H9 (cell line): Measurements from ENCODE around the gene PAX3. TPM values are rescaled to one million over a fixed set of nuclear protein-coding genes. Genes with fewer than 3 reads are reported as not detected.

Source experiments
- DNase-seq: peaks from one replicate; pipeline ENCODE4 v3.0.0-alpha.2; 2017
- H2AFZ ChIP-seq: one replicate; pipeline ENCODE4 v1.6.1; 2013; ENCODE audit warnings: mild to moderate bottlenecking, low read length, control low read depth, moderate library complexity
- H2AK5ac ChIP-seq: 2 replicates; pipeline ENCODE4 v1.6.1; 2013; ENCODE audit warnings: low read length, control low read depth, mixed read lengths; ENCODE audit not compliant: insufficient read length
- H2BK120ac ChIP-seq: one replicate; pipeline ENCODE4 v1.6.1; 2013; ENCODE audit warnings: low read depth, mild to moderate bottlenecking, low read length, control low read depth, inconsistent platforms; ENCODE audit not compliant: poor library complexity, severe bottlenecking
- H2BK12ac ChIP-seq: 2 replicates; pipeline ENCODE4 v1.6.1; 2013; ENCODE audit warnings: low read length, control low read depth, mixed read lengths, low read depth; ENCODE audit not compliant: insufficient read length
- H2BK15ac ChIP-seq: 2 replicates; pipeline ENCODE4 v1.6.1; 2013; ENCODE audit warnings: low read depth, low read length, control low read depth
- H2BK20ac ChIP-seq: one replicate; pipeline ENCODE4 v1.6.1; 2013; ENCODE audit warnings: low read depth, mild to moderate bottlenecking, low read length, control low read depth, inconsistent platforms; ENCODE audit not compliant: poor library complexity, severe bottlenecking
- H2BK5ac ChIP-seq: 2 replicates; pipeline ENCODE4 v1.6.1; 2013; ENCODE audit warnings: low read length, control low read depth, mixed read lengths; ENCODE audit not compliant: insufficient read length
- H3K14ac ChIP-seq: 2 replicates; pipeline ENCODE4 v1.6.1; 2013; ENCODE audit warnings: low read length, control low read depth; ENCODE audit not compliant: insufficient read depth
- H3K18ac ChIP-seq: 2 replicates; pipeline ENCODE4 v1.6.1; 2013; ENCODE audit warnings: low read depth, mild to moderate bottlenecking, mixed read lengths, low read length, control low read depth; ENCODE audit not compliant: insufficient read length
- H3K23ac ChIP-seq: 2 replicates; pipeline ENCODE4 v1.6.1; 2013; ENCODE audit warnings: low read length, control low read depth, mixed read lengths, low read depth; ENCODE audit not compliant: insufficient read length
- H3K23me2 ChIP-seq: 2 replicates; pipeline ENCODE4 v1.6.1; 2013; ENCODE audit warnings: low read depth, mild to moderate bottlenecking, mixed read lengths, low read length, control low read depth; ENCODE audit not compliant: insufficient read length, poor library complexity, severe bottlenecking
- H3K27ac ChIP-seq: 2 replicates; pipeline ENCODE4 v1.5.1; 2013; ENCODE audit warnings: low read length, control low read depth, mixed read lengths, low read depth; ENCODE audit not compliant: insufficient read length
- H3K27me3 ChIP-seq: 2 replicates; pipeline ENCODE4 v1.6.1; 2013; ENCODE audit warnings: low read length, control low read depth, inconsistent platforms; ENCODE audit not compliant: insufficient read depth
- H3K4ac ChIP-seq: 2 replicates; pipeline ENCODE4 v1.6.1; 2013; ENCODE audit warnings: low read depth, mild to moderate bottlenecking, control low read depth, inconsistent platforms, low read length, moderate library complexity
- H3K4me1 ChIP-seq: 2 replicates; pipeline ENCODE4 v1.6.1; 2013; ENCODE audit warnings: low read length, control low read depth, inconsistent platforms; ENCODE audit not compliant: insufficient read depth
- H3K4me2 ChIP-seq: 2 replicates; pipeline ENCODE4 v1.6.1; 2013; ENCODE audit warnings: low read length, control low read depth, mixed read lengths; ENCODE audit not compliant: insufficient read length, insufficient read depth
- H3K56ac ChIP-seq: 2 replicates; pipeline ENCODE4 v1.6.1; 2013; ENCODE audit warnings: low read depth, mild to moderate bottlenecking, mixed read lengths, low read length, control low read depth; ENCODE audit not compliant: insufficient read length
- H3K79me1 ChIP-seq: 2 replicates; pipeline ENCODE4 v1.6.1; 2013; ENCODE audit warnings: low read depth, mild to moderate bottlenecking, moderate library complexity, low read length, control low read depth, inconsistent platforms; ENCODE audit not compliant: insufficient read depth, poor library complexity, severe bottlenecking
- H3K79me2 ChIP-seq: 2 replicates; pipeline ENCODE4 v1.6.1; 2013; ENCODE audit warnings: low read length, control low read depth, inconsistent platforms; ENCODE audit not compliant: insufficient read depth
- H3K9ac ChIP-seq: 2 replicates; pipeline ENCODE4 v1.6.1; 2013; ENCODE audit warnings: low read length, control low read depth, mixed read lengths; ENCODE audit not compliant: insufficient read length; ENCODE audit errors: extremely low read depth
- H3K9me3 ChIP-seq: one replicate; pipeline ENCODE4 v1.6.1; 2013; ENCODE audit warnings: low read depth, low read length, inconsistent platforms; ENCODE audit not compliant: control insufficient read depth
- H3T11ph ChIP-seq: one replicate; pipeline ENCODE4 v1.6.1; 2013; ENCODE audit warnings: mild to moderate bottlenecking, low read length, control low read depth, inconsistent platforms
- H4K20me1 ChIP-seq: one replicate; pipeline ENCODE4 v1.6.1; 2013; ENCODE audit not compliant: control insufficient read depth, insufficient read length, insufficient read depth
- H4K5ac ChIP-seq: 2 replicates; pipeline ENCODE4 v1.6.1; 2013; ENCODE audit warnings: low read depth, mild to moderate bottlenecking, mixed read lengths, low read length, control low read depth; ENCODE audit not compliant: insufficient read length
- H4K8ac ChIP-seq: replicated peaks from 2 replicates; pipeline ENCODE4 v1.6.1; 2013; ENCODE audit warnings: low read length, control low read depth, mixed read lengths, low read depth; ENCODE audit not compliant: insufficient read length
- H4K91ac ChIP-seq: 2 replicates; pipeline ENCODE4 v1.6.1; 2013; ENCODE audit warnings: low read depth, mild to moderate bottlenecking, moderate library complexity, mixed read lengths, low read length, control low read depth; ENCODE audit not compliant: insufficient read length
- H3K27ac Mint-ChIP-seq, 3 experiments: 2 replicates in 2 of 3; 3 replicates in 1 of 3; pipeline ENCODE4 v1.8.0; 2020 to 2021; ENCODE audit warnings: mixed read lengths in 3 of 3, mild to moderate bottlenecking in 1 of 3, moderate library complexity in 1 of 3
- H3K27me3 Mint-ChIP-seq: 2 replicates; pipeline ENCODE4 v1.8.0; 2021; ENCODE audit warnings: low read depth, mild to moderate bottlenecking, moderate library complexity, mixed read lengths
- H3K36me3 Mint-ChIP-seq, 3 experiments: 2 replicates in 2 of 3; 3 replicates in 1 of 3; pipeline ENCODE4 v1.8.0; 2020 to 2021; ENCODE audit warnings: low read depth in 3 of 3, mixed read lengths in 3 of 3; ENCODE audit not compliant: insufficient read depth in 1 of 3
- H3K4me1 Mint-ChIP-seq, 2 experiments: 2 replicates each; pipeline ENCODE4 v1.8.0; 2020; ENCODE audit warnings: mixed read lengths in 2 of 2
- H3K4me3 Mint-ChIP-seq, 2 experiments: 2 replicates in 1 of 2; 3 replicates in 1 of 2; pipeline ENCODE4 v1.8.0; 2020 to 2021; ENCODE audit warnings: mild to moderate bottlenecking in 2 of 2, mixed read lengths in 2 of 2, moderate library complexity in 1 of 2
- H3K9me3 Mint-ChIP-seq, 2 experiments: 2 replicates in 1 of 2; 3 replicates in 1 of 2; pipeline ENCODE4 v1.8.0; 2020; ENCODE audit warnings: mild to moderate bottlenecking in 2 of 2, mixed read lengths in 2 of 2, moderate library complexity in 1 of 2
- WGBS: extraction: QIAGEN DNeasy Blood & Tissue Kit; methylation state at CpG from one replicate; pipeline ENCODE4 v1.1.7; 2013; ENCODE audit warnings: missing lambda C conversion rate, low lambda C conversion rate, mixed read lengths; ENCODE audit not compliant: insufficient read length; ENCODE audit errors: extremely low coverage; 5-methylcytosine and 5-hydroxymethylcytosine counted together
- total RNA-seq: library from RNA; stranded (reverse); gene quantifications from 2 replicates; pipeline ENCODE4 v1.2.1, GENCODE V29; 2021
- TF ChIP-seq, protein P1 (sequence below): fragments of 200-600 bp; sonication (generic); conservative IDR thresholded peaks from 3 replicates; pipeline ENCODE4 v1.8.0; 2021; ENCODE audit warnings: antibody characterized with exemption, mild to moderate bottlenecking

Gene PAX3
- total RNA-seq, 1 experiment from 2014 or later, result not detected

DNA sequence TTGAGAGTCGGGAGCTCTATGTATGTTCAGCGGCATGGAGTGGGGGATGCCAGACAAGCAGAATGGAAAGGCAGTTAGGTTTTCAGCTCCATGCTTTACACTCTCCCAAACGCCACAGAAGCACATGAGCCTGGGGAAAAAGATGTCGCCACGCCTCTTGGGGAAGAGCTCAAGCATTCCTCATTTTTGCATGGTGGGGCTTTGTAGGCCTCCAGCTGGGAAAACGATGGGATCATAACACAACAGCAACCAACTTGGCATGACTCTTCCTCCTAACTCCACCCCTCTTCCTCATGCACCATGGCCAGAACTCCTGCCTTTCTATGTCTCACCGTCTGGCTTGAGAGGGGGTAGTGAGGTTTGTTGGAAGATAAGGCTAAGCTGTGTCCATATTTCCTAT lies 102.6 kb downstream of the PAX3 start:
- Histone ChIP-seq H3K4ac (no peak overlapping the region), H3T11ph (no peak overlapping the region), H3K79me1 (no peaks in the 10 kb centered on the region), H2BK5ac (no peak overlapping the region), H3K23me2 (no peaks in the 10 kb centered on the region), H3K18ac (no peak overlapping the region), H3K4me1 (no peaks in the 10 kb centered on the region; the same call in 1 of the 2 replicates), H3K23ac (no peak overlapping the region), H4K20me1 (no peaks in the 10 kb centered on the region), H2AFZ (no peak overlapping the region), H3K56ac (no peak overlapping the region), H3K27ac (no peak overlapping the region), H4K5ac (no peak overlapping the region), H3K14ac (no peak overlapping the region), H2AK5ac (no peak overlapping the region), H4K91ac (no peak overlapping the region), H2BK12ac (no peak overlapping the region), H3K9me3 (no peaks in the 10 kb centered on the region), H3K27me3 (no peaks in the 10 kb centered on the region), H3K4me2 (no peak overlapping the region), H2BK120ac (no peak overlapping the region), H4K8ac (no peak overlapping the region), H3K9ac (no peak overlapping the region), H2BK20ac (no peak overlapping the region), H2BK15ac (no peak overlapping the region), H3K79me2 (no peaks in the 10 kb centered on the region)
- DNase-seq, result no peak
- TF ChIP-seq, protein P1, sequence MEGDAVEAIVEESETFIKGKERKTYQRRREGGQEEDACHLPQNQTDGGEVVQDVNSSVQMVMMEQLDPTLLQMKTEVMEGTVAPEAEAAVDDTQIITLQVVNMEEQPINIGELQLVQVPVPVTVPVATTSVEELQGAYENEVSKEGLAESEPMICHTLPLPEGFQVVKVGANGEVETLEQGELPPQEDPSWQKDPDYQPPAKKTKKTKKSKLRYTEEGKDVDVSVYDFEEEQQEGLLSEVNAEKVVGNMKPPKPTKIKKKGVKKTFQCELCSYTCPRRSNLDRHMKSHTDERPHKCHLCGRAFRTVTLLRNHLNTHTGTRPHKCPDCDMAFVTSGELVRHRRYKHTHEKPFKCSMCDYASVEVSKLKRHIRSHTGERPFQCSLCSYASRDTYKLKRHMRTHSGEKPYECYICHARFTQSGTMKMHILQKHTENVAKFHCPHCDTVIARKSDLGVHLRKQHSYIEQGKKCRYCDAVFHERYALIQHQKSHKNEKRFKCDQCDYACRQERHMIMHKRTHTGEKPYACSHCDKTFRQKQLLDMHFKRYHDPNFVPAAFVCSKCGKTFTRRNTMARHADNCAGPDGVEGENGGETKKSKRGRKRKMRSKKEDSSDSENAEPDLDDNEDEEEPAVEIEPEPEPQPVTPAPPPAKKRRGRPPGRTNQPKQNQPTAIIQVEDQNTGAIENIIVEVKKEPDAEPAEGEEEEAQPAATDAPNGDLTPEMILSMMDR, result no peak
- H3K36me3 Mint-ChIP-seq, result no peaks in the 10 kb centered on the region
- peaks cover 10 to 15% of the 10 kb centered on the region in 2 experiments for H3K4me1 Mint-ChIP-seq
- no peak overlapping the region for H3K27ac Mint-ChIP-seq
- WGBS, result no CpG with 5 or more reads among the region's 7 CpGs
- H3K4me3 Mint-ChIP-seq, result no peak overlapping the region
- H3K27me3 Mint-ChIP-seq, result peaks cover 4% of the 10 kb centered on the region
- no peaks in the 10 kb centered on the region for H3K9me3 Mint-ChIP-seq
